Epithelial cell of esophagus (primary cell): Measurements from ENCODE around the gene PLAAT2.
A peak's percentile ranks its signal among the peaks of the same experiment; 100 is the strongest.
"Not testable (repeated sequence)": the region's sequence is repeated elsewhere in the genome, so short reads cannot be mapped to it uniquely, and the experiment has no call there.

Source experiments
- DNase-seq: peaks from one replicate; pipeline ENCODE4 v3.0.0; 2010; ENCODE audit warnings: low read depth
- H3K4me3 ChIP-seq: 2 replicates; pipeline ENCODE4 v1.5.1; 2011; ENCODE audit warnings: mild to moderate bottlenecking, low read length, control low read depth
- CTCF ChIP-seq: IDR thresholded peaks from 2 replicates; pipeline ENCODE4 v1.5.1; 2011; ENCODE audit warnings: low read depth, mild to moderate bottlenecking, low read length, control low read depth, inconsistent platforms; ENCODE audit not compliant: insufficient read depth; ENCODE audit errors: missing control alignments

Gene PLAAT2

GRCh38 chr11:63532799-63533475, 30.2 kb downstream of the PLAAT2 start:
- TF ChIP-seq CTCF, result no peak
- H3K4me3 ChIP-seq, result no peak overlapping the region
- DNase-seq, result no peak

GRCh38 chr11:63532117-63532516, 31.1 kb downstream of the PLAAT2 start:
- H3K4me3 ChIP-seq, result no peak overlapping the region
- TF ChIP-seq CTCF, result no peak
- no peak for DNase-seq

GRCh38 chr11:63531074-63531792, 31.9 kb downstream of the PLAAT2 start:
- peak; percentile 58 for DNase-seq
- H3K4me3 ChIP-seq, result not testable (repeated sequence)

- no peak overlapping the region for H3K4me3 ChIP-seq
- DNase-seq, result no peak
- TF ChIP-seq CTCF, result no peak
These were observed 33.2 kb downstream of the PLAAT2 start for GRCh38 chr11:63530021-63530420.

GRCh38 chr11:63529373-63529772, 33.8 kb downstream of the PLAAT2 start:
- not testable (repeated sequence) for H3K4me3 ChIP-seq, DNase-seq

- DNase-seq, H3K4me3 ChIP-seq: not testable (repeated sequence)
These were observed 34.4 kb downstream of the PLAAT2 start for GRCh38 chr11:63528729-63529278.

GRCh38 chr11:63528156-63528555, 35.0 kb downstream of the PLAAT2 start:
- not testable (repeated sequence) for DNase-seq, H3K4me3 ChIP-seq

- TF ChIP-seq CTCF, result no peak
- no peak overlapping the region for H3K4me3 ChIP-seq
- DNase-seq, result no peak
These were observed 35.5 kb downstream of the PLAAT2 start for GRCh38 chr11:63527667-63528066.

GRCh38 chr11:63523151-63523550, 40.0 kb downstream of the PLAAT2 start:
- no peak for TF ChIP-seq CTCF
- DNase-seq, result no peak
- no peak overlapping the region for H3K4me3 ChIP-seq
